ENCODE measurements around the gene HNRNPK. TPM values are rescaled to one million over a fixed set of nuclear protein-coding genes. Genes with fewer than 3 reads are reported as not detected.

Gene HNRNPK
- total RNA-seq, 2 donors from 2014 or later, result 451 to 491 TPM

DNA sequence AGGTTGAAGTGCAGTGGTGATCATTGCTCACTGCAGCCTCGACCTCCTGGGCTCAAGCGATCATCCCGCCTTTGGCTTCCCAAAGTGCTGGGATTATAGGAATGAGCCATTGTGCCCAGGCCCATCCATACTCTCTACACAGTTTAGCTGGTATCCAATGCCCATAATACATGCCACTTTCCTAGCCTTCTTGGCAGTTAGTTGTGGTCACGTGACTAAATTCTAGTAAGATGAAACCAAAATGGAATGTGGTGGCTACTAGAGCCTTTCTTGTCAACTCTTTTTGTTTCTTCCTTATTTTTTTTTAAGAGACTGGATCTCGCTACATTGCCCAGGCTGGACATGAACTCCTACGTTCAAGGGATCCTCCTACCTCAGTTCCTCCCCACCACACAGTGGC lies 43.5 kb downstream of the HNRNPK start:
- Histone ChIP-seq H3K9ac (ENCODE audit: low read depth in 2 of 2, low read length in 2 of 2) (no peak overlapping the region), H3K36me3 (no peaks in the 10 kb centered on the region), H3K9me3 (no peaks in the 10 kb centered on the region), H3K27ac (no peak overlapping the region), H3K4me1 (no peaks in the 10 kb centered on the region), H3K4me3 (no peak overlapping the region), H3K27me3 (no peaks in the 10 kb centered on the region)
- no peak for DNase-seq
- intact Hi-C loops (cut with DNase I), result loop anchor here (2.0 to 10.0 kb wide), 2 partner anchors 228 to 324 kb away; no protein-coding TSS in a partner anchor
- TF ChIP-seq, protein P1, sequence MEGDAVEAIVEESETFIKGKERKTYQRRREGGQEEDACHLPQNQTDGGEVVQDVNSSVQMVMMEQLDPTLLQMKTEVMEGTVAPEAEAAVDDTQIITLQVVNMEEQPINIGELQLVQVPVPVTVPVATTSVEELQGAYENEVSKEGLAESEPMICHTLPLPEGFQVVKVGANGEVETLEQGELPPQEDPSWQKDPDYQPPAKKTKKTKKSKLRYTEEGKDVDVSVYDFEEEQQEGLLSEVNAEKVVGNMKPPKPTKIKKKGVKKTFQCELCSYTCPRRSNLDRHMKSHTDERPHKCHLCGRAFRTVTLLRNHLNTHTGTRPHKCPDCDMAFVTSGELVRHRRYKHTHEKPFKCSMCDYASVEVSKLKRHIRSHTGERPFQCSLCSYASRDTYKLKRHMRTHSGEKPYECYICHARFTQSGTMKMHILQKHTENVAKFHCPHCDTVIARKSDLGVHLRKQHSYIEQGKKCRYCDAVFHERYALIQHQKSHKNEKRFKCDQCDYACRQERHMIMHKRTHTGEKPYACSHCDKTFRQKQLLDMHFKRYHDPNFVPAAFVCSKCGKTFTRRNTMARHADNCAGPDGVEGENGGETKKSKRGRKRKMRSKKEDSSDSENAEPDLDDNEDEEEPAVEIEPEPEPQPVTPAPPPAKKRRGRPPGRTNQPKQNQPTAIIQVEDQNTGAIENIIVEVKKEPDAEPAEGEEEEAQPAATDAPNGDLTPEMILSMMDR (IDR thresholded peaks at IDR 0.05), result no peak

DNA sequence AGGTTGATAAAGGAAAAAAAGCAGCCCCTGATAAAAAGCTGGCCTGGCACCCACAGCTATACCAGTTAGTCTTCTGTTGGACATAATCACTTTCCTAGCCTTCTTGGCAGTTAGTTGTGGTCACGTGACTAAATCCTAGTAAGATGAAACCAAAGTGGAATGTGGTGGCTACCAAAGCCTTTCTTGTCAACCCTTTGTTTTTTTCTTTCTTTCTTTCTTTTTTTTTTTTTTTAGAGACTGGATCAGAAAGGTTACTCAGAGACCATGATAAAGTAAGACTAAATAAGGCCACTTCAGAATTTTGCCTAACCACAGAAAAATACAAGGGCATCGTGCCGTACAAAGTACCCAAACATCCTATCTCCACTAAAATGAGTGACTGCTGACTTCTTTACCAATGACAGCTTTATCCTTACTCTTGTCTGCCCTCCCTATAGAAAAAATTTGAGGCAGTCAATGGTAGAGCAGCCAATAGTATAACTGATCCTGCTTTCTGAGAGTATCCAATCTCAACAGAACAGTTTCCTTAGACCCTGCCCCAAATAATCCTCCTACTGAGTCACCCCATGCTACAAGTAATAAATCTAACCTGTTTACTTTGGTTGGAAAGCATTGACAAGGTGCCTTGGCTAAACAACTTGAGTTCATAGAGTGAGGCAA lies 44.6 kb downstream of the HNRNPK start:
- Histone ChIP-seq H3K9me3 (no peaks in the 10 kb centered on the region), H3K27me3 (no peaks in the 10 kb centered on the region), H3K4me3 (no peak overlapping the region), H3K36me3 (no peaks in the 10 kb centered on the region), H3K27ac (no peak overlapping the region), H3K4me1 (no peaks in the 10 kb centered on the region), H3K9ac (ENCODE audit: low read depth in 2 of 2, low read length in 2 of 2) (no peak overlapping the region)
- TF ChIP-seq, protein P1 (IDR thresholded peaks at IDR 0.05), result no peak
- DNase-seq, result no peak
- intact Hi-C loops (cut with DNase I), result loop anchor here (10.0 kb wide), 1 partner anchor 229 kb away; no protein-coding TSS in a partner anchor

DNA sequence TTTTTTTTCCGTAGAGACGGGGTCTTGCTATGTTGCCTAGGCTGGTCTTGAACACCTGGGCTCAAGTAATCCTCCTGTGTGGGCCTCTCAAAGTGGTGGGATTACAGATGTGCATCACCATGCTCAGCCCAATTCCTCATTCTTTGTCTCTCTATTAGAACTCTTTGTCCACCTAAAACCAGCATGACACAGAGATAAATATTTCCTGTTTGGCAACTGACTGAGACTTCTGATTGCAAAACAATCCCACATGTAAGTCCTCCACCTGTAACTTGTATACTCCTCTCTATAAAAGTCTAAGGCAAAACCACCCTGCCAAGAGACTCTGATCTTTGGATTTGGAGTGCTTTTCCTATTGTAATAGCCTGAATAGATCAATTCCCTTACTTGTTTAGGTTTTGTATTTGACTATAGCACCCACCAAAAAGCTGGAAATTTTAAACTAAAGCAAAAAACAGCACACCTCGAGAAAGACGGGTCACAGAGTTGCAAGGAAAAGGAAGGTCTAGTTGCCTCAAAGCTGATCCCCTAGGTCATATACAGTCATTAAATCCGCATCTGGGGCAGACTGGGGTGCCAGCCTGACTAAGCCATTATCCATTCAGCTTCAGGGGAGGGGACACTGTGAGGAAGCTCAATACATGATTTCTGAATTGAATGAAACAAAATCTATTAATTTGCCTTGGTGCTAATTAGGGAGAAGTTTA lies 45.3 kb downstream of the HNRNPK start:
- H3K9me3 ChIP-seq, result no peaks in the 10 kb centered on the region
- no peak overlapping the region for H3K27ac ChIP-seq
- H3K36me3 ChIP-seq, result no peaks in the 10 kb centered on the region
- intact Hi-C loops (cut with DNase I), result loop anchor here (10.0 kb wide), 1 partner anchor 230 kb away; no protein-coding TSS in a partner anchor
- no peak overlapping the region for H3K9ac ChIP-seq (ENCODE audit: low read depth in 2 of 2, low read length in 2 of 2)
- no peaks in the 10 kb centered on the region for H3K27me3 ChIP-seq
- no peaks in the 10 kb centered on the region for H3K4me1 ChIP-seq
- TF ChIP-seq, protein P1 (IDR thresholded peaks at IDR 0.05), result no peak
- H3K4me3 ChIP-seq, result no peak overlapping the region
- no peak for DNase-seq

DNA sequence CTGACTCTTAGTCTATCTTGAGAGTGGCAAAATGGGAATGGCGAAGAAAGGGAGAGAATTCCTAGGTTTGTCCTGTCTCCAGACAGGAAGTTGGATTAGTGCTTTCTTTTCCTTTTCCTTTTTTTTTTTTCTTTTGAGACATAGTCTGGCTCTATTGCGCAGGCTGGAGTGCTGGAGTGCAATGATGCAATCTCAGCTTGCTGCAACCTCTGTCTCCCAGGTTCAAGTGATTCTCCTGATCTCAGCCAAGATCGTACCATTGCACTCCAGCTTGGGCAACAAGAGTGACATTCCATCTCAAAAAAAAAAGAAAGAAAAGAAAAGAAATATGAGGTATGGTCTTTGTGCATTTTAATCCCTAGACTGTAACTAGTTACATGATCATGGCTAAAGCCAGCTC lies 46.2 kb downstream of the HNRNPK start:
- Histone ChIP-seq H3K9ac (ENCODE audit: low read depth in 2 of 2, low read length in 2 of 2) (no peak overlapping the region), H3K36me3 (no peaks in the 10 kb centered on the region), H3K9me3 (no peaks in the 10 kb centered on the region), H3K4me1 (no peaks in the 10 kb centered on the region), H3K4me3 (no peak overlapping the region), H3K27me3 (no peaks in the 10 kb centered on the region), H3K27ac (no peak overlapping the region)
- no peak for DNase-seq
- intact Hi-C loops (cut with DNase I), result loop anchor here (10.0 kb wide), 1 partner anchor 231 kb away; no protein-coding TSS in a partner anchor
- TF ChIP-seq, protein P1 (IDR thresholded peaks at IDR 0.05), result no peak

DNA sequence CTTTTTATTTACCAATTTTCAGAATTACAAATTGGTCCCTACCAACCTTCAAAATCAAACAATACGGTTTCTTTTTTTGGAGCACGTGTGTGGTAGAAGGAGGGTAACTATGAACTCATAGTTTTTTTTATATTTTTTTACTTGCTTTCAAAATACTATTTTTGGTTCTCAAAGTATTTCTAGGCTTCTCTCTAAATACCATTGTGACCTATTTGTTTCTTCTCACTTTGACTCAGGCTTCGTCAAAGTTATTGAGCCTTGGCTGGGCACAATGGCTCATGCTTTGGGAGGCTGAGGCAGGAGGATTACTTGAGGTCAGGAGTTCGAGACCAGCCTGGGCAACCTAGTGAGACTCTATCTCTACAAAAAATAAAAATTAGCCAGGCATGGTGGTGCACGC lies 47.2 kb downstream of the HNRNPK start:
- intact Hi-C loops (cut with DNase I), result loop anchor here (10.0 kb wide), 1 partner anchor 232 kb away; no protein-coding TSS in a partner anchor
- H3K27me3 ChIP-seq, result no peaks in the 10 kb centered on the region
- H3K4me1 ChIP-seq, result no peaks in the 10 kb centered on the region
- H3K4me3 ChIP-seq, result no peak overlapping the region
- H3K9me3 ChIP-seq, result no peaks in the 10 kb centered on the region
- no peak overlapping the region for H3K9ac ChIP-seq (ENCODE audit: low read depth in 2 of 2, low read length in 2 of 2)
- DNase-seq, result no peak
- no peaks in the 10 kb centered on the region for H3K36me3 ChIP-seq
- TF ChIP-seq, protein P1 (IDR thresholded peaks at IDR 0.05), result no peak
- no peak overlapping the region for H3K27ac ChIP-seq

All from colonic mucosa (tissue), 4 donors.